Keratinocyte (primary cell): ENCODE measurements around the gene PKD1. TPM values are rescaled to one million over a fixed set of nuclear protein-coding genes. Genes with fewer than 3 reads are reported as not detected.

ENCODE experiments used
- DNase-seq: peaks from one replicate; pipeline ENCODE4 v3.0.0-alpha.2; 2011; ENCODE audit warnings: low read depth, missing footprints, low spot score
- FAIRE-seq: peaks from 2 replicates; lab custom pipeline; 2011; peaks lifted over from hg19 to GRCh38; lab: Jason Lieb, UNC
- H2AFZ ChIP-seq: 2 replicates; pipeline ENCODE4 v1.6.0; 2012; ENCODE audit warnings: low read length, control low read depth, inconsistent platforms; ENCODE audit not compliant: control insufficient read depth
- H3K27ac ChIP-seq: 2 replicates; pipeline ENCODE4 v1.5.1; 2011; ENCODE audit warnings: low read length; ENCODE audit not compliant: control insufficient read depth, insufficient read depth
- H3K27me3 ChIP-seq: 3 replicates; pipeline ENCODE4 v1.6.0; 2011; ENCODE audit warnings: low read length; ENCODE audit not compliant: control insufficient read depth, insufficient read depth; ENCODE audit errors: extremely low read depth
- H3K36me3 ChIP-seq, 2 experiments: 2 replicates in 1 of 2; 3 replicates in 1 of 2; pipeline ENCODE4 v1.5.1; 2011; ENCODE audit warnings: low read length in 2 of 2, mild to moderate bottlenecking in 1 of 2; ENCODE audit not compliant: control insufficient read depth in 2 of 2, insufficient read depth in 2 of 2; ENCODE audit errors: extremely low read depth in 1 of 2
- H3K4me1 ChIP-seq: 3 replicates; pipeline ENCODE4 v1.5.1; 2011; ENCODE audit warnings: low read length; ENCODE audit not compliant: control insufficient read depth, insufficient read depth; ENCODE audit errors: extremely low read depth
- H3K4me2 ChIP-seq: 3 replicates; pipeline ENCODE4 v1.6.0; 2011; ENCODE audit warnings: low read depth, low read length; ENCODE audit not compliant: control insufficient read depth, insufficient read depth; ENCODE audit errors: extremely low read depth
- H3K4me3 ChIP-seq, 3 experiments: fragments of 200-600 bp in 1 of 3; sonication (generic) in 1 of 3; 2 replicates in 2 of 3; 3 replicates in 1 of 3; pipeline ENCODE4 v1.5.1; 2011 to 2016; ENCODE audit warnings: low read length in 3 of 3, mild to moderate bottlenecking in 3 of 3, control low read depth in 2 of 3, inconsistent platforms in 1 of 3, low read depth in 1 of 3, mixed read lengths in 1 of 3, mixed run types in 1 of 3, moderate library complexity in 1 of 3; ENCODE audit not compliant: control insufficient read depth in 2 of 3, insufficient read depth in 2 of 3; ENCODE audit errors: extremely low read depth in 1 of 3
- H3K79me2 ChIP-seq: 2 replicates; pipeline ENCODE4 v1.6.0; 2012; ENCODE audit warnings: low read length; ENCODE audit not compliant: control insufficient read depth, insufficient read depth
- H3K9ac ChIP-seq: 3 replicates; pipeline ENCODE4 v1.6.0; 2011; ENCODE audit warnings: low read length; ENCODE audit not compliant: control insufficient read depth, insufficient read depth; ENCODE audit errors: extremely low read depth
- H3K9me1 ChIP-seq: 3 replicates; pipeline ENCODE4 v1.6.0; 2011; ENCODE audit warnings: low read length; ENCODE audit not compliant: control insufficient read depth, insufficient read depth; ENCODE audit errors: extremely low read depth
- H3K9me3 ChIP-seq: 2 replicates; pipeline ENCODE4 v1.5.1; 2012; ENCODE audit warnings: low read depth, low read length; ENCODE audit not compliant: control insufficient read depth
- H4K20me1 ChIP-seq: 3 replicates; pipeline ENCODE4 v1.6.0; 2011; ENCODE audit warnings: low read length; ENCODE audit not compliant: control insufficient read depth, insufficient read depth; ENCODE audit errors: extremely low read depth
- CTCF ChIP-seq, 3 experiments: IDR thresholded peaks in 1 of 3; conservative IDR thresholded peaks in 1 of 3; optimal IDR thresholded peaks in 1 of 3; 2 replicates in 2 of 3; 3 replicates in 1 of 3; pipeline versions ENCODE3 to v1.5.1; 2011; ENCODE audit warnings: low read length in 3 of 3, mild to moderate bottlenecking in 3 of 3, moderate library complexity in 2 of 3, control low read depth in 1 of 3, inconsistent platforms in 1 of 3; ENCODE audit not compliant: insufficient read depth in 2 of 3; ENCODE audit errors: extremely low read depth in 1 of 3
- EZH2 ChIP-seq: IDR thresholded peaks from one replicate; pipeline ENCODE4 v1.6.1; 2012; ENCODE audit warnings: inconsistent platforms, mild to moderate bottlenecking, low read length, moderate library complexity
- dilution Hi-C: fragments of 300-500 bp; cut with MboI; formaldehyde crosslinking; loops from one replicate; pipeline ENCODE4 v1.7.0; 2020; ENCODE audit warnings: low sequenced_read_pairs; ENCODE audit not compliant: extremely low pct_ligation_motif_present
- polyA plus RNA-seq, 5 experiments: library from polyadenylated mRNA; depleted of rRNA in 3 of 5; stranded (reverse) in 3 of 5; stranded (forward) in 1 of 5; unstranded in 1 of 5; fragments of >200 nt; gene quantifications; 1 replicate in 1 of 5; 2 replicates in 3 of 5; 3 replicates in 1 of 5; pipeline versions ENCODE4 v1.2.1 to v1.2.3, GENCODE V29; 2011 to 2012; ENCODE audit warnings: missing spikeins in 2 of 5, low read depth in 1 of 5, low replicate concordance in 1 of 5

The PKD1 gene
- polyA plus RNA-seq, 1 donor (not counting 4 experiments of a cell fraction or from before 2014, with no cell fraction given) = 10.6 TPM

- no peak overlapping the region for H3K9ac ChIP-seq
- no peak overlapping the region for H3K4me3 ChIP-seq
- no peaks in the 10 kb centered on the region for H3K9me3 ChIP-seq
- TF ChIP-seq EZH2 (no peak), CTCF (optimal IDR thresholded peaks at IDR 0.05 in 1 of 3, IDR thresholded peaks at IDR 0.05 in 1 of 3, conservative IDR thresholded peaks at IDR 0.05 in 1 of 3; ENCODE audit: extremely low read depth in 1 of 3, insufficient read depth in 2 of 3, low read length in 3 of 3) (no peak)
- peaks cover 21 to 34% of the 10 kb centered on the region in 2 experiments for H3K36me3 ChIP-seq
- FAIRE-seq (no peak), DNase-seq (no peak)
- peaks cover 2% of the 10 kb centered on the region for H3K27me3 ChIP-seq
- peaks cover 4% of the 10 kb centered on the region for H3K4me1 ChIP-seq
- dilution Hi-C loops = no loop called here
- H3K27ac ChIP-seq = no peak overlapping the region
- H4K20me1 ChIP-seq = no peaks in the 10 kb centered on the region
- H3K4me2 ChIP-seq = no peak overlapping the region
- no peaks in the 10 kb centered on the region for H3K79me2 ChIP-seq
- no peak overlapping the region for H2AFZ ChIP-seq
- no peaks in the 10 kb centered on the region for H3K9me1 ChIP-seq
Measured at GRCh38 chr16:2176047-2176446, 40.3 kb upstream of the PKD1 start.

GRCh38 chr16:2175454-2175853, 39.8 kb upstream of the PKD1 start:
- no peak for DNase-seq
- no peaks in the 10 kb centered on the region for H3K9me1 ChIP-seq
- H4K20me1 ChIP-seq = no peaks in the 10 kb centered on the region
- peaks cover 21 to 34% of the 10 kb centered on the region in 2 experiments for H3K36me3 ChIP-seq
- no peak overlapping the region for H2AFZ ChIP-seq
- peaks cover 2% of the 10 kb centered on the region for H3K27me3 ChIP-seq
- TF ChIP-seq CTCF (optimal IDR thresholded peaks at IDR 0.05 in 1 of 3, IDR thresholded peaks at IDR 0.05 in 1 of 3, conservative IDR thresholded peaks at IDR 0.05 in 1 of 3; ENCODE audit: extremely low read depth in 1 of 3, insufficient read depth in 2 of 3, low read length in 3 of 3) (no peak), EZH2 (no peak)
- dilution Hi-C loops = no loop called here
- H3K9me3 ChIP-seq = no peaks in the 10 kb centered on the region
- no peak for FAIRE-seq
- H3K4me2 ChIP-seq = no peak overlapping the region
- H3K4me3 ChIP-seq = no peak overlapping the region
- peaks cover 4% of the 10 kb centered on the region for H3K4me1 ChIP-seq
- H3K9ac ChIP-seq = no peak overlapping the region
- no peaks in the 10 kb centered on the region for H3K79me2 ChIP-seq
- H3K27ac ChIP-seq = no peak overlapping the region
